Esophagus muscularis mucosa (tissue), 4 donors: ENCODE data around the gene LZTS2. TPM values are rescaled to one million over a fixed set of nuclear protein-coding genes. Genes with fewer than 3 reads are reported as not detected.

ENCODE experiments used
- DNase-seq: peaks from one replicate; pipeline ENCODE4 v3.0.0-alpha.2; 2017; ENCODE audit errors: extremely low spot score
- H3K27ac ChIP-seq, 4 donors: fragments of 200-600 bp; sonication (generic); replicated peaks in 1 of 4; 1 replicate in 3 of 4; 2 replicates in 1 of 4; pipeline ENCODE4 v1.5.1; 2016 to 2019; ENCODE audit warnings: mild to moderate bottlenecking in 1 of 4
- H3K27me3 ChIP-seq, 4 donors: fragments of 200-600 bp; sonication (generic); one replicate each; pipeline versions ENCODE4 v1.5.1 to v1.6.0; 2016 to 2019
- H3K36me3 ChIP-seq, 4 donors: fragments of 200-600 bp; sonication (generic); one replicate each; pipeline ENCODE4 v1.5.1; 2016 to 2019
- H3K4me1 ChIP-seq, 4 donors: fragments of 200-600 bp; sonication (generic); one replicate each; pipeline ENCODE4 v1.5.1; 2016 to 2019
- H3K4me3 ChIP-seq, 4 donors: fragments of 200-600 bp; sonication (generic); 1 replicate in 2 of 4; 2 replicates in 2 of 4; pipeline ENCODE4 v1.5.1; 2016 to 2019; ENCODE audit warnings: mild to moderate bottlenecking in 4 of 4, moderate library complexity in 1 of 4
- H3K9me3 ChIP-seq, 4 donors: fragments of 200-600 bp; sonication (generic); 1 replicate in 3 of 4; 2 replicates in 1 of 4; pipeline ENCODE4 v1.5.1; 2016 to 2019
- EP300 ChIP-seq: sonication (generic); formaldehyde crosslinking; IDR thresholded peaks from one replicate; pipeline ENCODE4 v1.6.1; 2017; ENCODE audit warnings: antibody characterized with exemption
- POLR2A ChIP-seq: fragments of 450-650 bp; IDR thresholded peaks from one replicate; pipeline ENCODE4 v1.6.1; 2017; ENCODE audit warnings: antibody characterized with exemption, moderate library complexity, mild to moderate bottlenecking, low read depth
- POLR2AphosphoS5 ChIP-seq, 2 donors: sonication (generic); formaldehyde crosslinking; IDR thresholded peaks; one replicate each; pipeline ENCODE4 v1.6.1; 2017; ENCODE audit warnings: antibody characterized with exemption in 2 of 2
- WGBS: methylation state at CpG from one replicate; pipeline ENCODE4 v1.1.5; 2018; 5-methylcytosine and 5-hydroxymethylcytosine counted together
- intact Hi-C: fragments of 100-400 bp; cut with DNase I; formaldehyde crosslinking; loops from one replicate; pipeline ENCODE4 v1.15.1; 2023
- total RNA-seq, 4 donors: library from RNA; depleted of rRNA; stranded (reverse); fragments of >200 nt; gene quantifications; one replicate each; pipeline versions ENCODE4 v1.1.0 to v1.2.1, GENCODE V29; 2016
- TF ChIP-seq, protein P1 (sequence below), 3 experiments: fragments of 200-600 bp in 2 of 3; fragments of 450-650 bp in 1 of 3; sonication (generic) in 2 of 3; IDR thresholded peaks; one replicate each; pipeline ENCODE4 v1.5.1; 2017 to 2019; ENCODE audit warnings: antibody characterized with exemption in 3 of 3, mild to moderate bottlenecking in 2 of 3, moderate library complexity in 1 of 3

The LZTS2 gene
- total RNA-seq, 4 donors from 2014 or later = 90.5 to 209 (median 162) TPM

DNA sequence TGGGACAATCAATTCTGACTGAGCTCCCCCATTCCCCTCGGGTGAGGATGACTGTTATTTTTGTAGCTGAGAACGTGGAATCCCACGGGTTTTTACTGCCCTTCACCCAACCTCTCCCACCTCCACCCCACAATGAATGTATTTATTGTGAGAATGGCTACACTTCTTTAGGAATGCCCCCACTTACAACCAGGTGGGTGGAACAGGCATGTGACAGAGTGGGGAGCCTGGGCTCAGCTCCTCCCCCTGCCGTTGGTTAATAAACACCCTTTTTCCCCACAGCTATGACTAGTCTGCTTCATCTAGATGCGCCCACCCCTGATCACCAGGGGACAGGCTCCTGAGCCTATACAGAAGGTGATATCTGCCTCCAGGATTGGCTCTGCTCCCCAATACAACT is 14.3 kb upstream of the LZTS2 start:
- intact Hi-C loops = loop anchor here (5.0 kb wide), 1 partner anchor 42 kb away; no protein-coding TSS in a partner anchor
- H3K27ac ChIP-seq = no peak overlapping the region
- no peak for DNase-seq

DNA sequence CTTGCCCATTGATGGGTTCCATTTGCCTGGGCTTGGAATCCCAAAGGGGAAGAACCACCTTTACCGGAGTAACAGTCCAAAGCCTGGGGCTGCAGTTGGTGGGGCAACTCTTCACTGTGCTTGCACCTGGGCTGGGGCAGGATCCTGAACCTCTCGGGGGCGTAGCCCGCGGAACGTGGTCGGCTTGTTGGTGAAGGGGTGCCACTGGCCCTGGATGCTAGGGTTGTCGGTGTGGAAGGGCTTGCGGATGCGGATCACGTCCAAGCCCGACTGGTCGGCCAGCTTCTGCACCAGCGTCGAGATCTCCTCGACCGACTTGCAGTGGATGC is 13.0 kb upstream of the LZTS2 start:
- Histone ChIP-seq H3K4me3 (peak overlapping the region; percentile 76 to 92 (median 90)), H3K27ac (peak overlapping the region; percentile 77 to 86 (median 82)), H3K36me3 (peaks cover 9 to 68% (median 59%) of the 10 kb centered on the region in 4 donors), H3K9me3 (no peaks in the 10 kb centered on the region), H3K27me3 (no peaks in the 10 kb centered on the region), H3K4me1 (peaks cover 22 to 51% (median 38%) of the 10 kb centered on the region in 4 donors)
- DNase-seq = no peak
- 48% methylated on average over 8 of the region's 17 CpGs for WGBS
- no peak for TF ChIP-seq POLR2AphosphoS5 (IDR thresholded peaks at IDR 0.05)
- TF ChIP-seq EP300 = no peak
- TF ChIP-seq, protein P1, sequence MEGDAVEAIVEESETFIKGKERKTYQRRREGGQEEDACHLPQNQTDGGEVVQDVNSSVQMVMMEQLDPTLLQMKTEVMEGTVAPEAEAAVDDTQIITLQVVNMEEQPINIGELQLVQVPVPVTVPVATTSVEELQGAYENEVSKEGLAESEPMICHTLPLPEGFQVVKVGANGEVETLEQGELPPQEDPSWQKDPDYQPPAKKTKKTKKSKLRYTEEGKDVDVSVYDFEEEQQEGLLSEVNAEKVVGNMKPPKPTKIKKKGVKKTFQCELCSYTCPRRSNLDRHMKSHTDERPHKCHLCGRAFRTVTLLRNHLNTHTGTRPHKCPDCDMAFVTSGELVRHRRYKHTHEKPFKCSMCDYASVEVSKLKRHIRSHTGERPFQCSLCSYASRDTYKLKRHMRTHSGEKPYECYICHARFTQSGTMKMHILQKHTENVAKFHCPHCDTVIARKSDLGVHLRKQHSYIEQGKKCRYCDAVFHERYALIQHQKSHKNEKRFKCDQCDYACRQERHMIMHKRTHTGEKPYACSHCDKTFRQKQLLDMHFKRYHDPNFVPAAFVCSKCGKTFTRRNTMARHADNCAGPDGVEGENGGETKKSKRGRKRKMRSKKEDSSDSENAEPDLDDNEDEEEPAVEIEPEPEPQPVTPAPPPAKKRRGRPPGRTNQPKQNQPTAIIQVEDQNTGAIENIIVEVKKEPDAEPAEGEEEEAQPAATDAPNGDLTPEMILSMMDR (IDR thresholded peaks at IDR 0.05) = no peak
- no peak for TF ChIP-seq POLR2A
- intact Hi-C loops = loop anchor here (5.0 kb wide), 1 partner anchor 41 kb away; no protein-coding TSS in a partner anchor

More for the DNA sequence above, 14.3 kb upstream of the LZTS2 start:
- no peaks in the 10 kb centered on the region for H3K9me3 ChIP-seq
- TF ChIP-seq, protein P1 (IDR thresholded peaks at IDR 0.05) = no peak
- TF ChIP-seq EP300 (no peak), POLR2AphosphoS5 (IDR thresholded peaks at IDR 0.05) (no peak), POLR2A (no peak)
- H3K4me1 ChIP-seq = peaks cover 22 to 49% (median 38%) of the 10 kb centered on the region in 4 donors
- H3K36me3 ChIP-seq = peaks cover 9 to 68% (median 59%) of the 10 kb centered on the region in 4 donors
- no peak overlapping the region for H3K4me3 ChIP-seq
- H3K27me3 ChIP-seq = no peaks in the 10 kb centered on the region
- 69% methylated on average over 5 of the region's 5 CpGs for WGBS

DNA sequence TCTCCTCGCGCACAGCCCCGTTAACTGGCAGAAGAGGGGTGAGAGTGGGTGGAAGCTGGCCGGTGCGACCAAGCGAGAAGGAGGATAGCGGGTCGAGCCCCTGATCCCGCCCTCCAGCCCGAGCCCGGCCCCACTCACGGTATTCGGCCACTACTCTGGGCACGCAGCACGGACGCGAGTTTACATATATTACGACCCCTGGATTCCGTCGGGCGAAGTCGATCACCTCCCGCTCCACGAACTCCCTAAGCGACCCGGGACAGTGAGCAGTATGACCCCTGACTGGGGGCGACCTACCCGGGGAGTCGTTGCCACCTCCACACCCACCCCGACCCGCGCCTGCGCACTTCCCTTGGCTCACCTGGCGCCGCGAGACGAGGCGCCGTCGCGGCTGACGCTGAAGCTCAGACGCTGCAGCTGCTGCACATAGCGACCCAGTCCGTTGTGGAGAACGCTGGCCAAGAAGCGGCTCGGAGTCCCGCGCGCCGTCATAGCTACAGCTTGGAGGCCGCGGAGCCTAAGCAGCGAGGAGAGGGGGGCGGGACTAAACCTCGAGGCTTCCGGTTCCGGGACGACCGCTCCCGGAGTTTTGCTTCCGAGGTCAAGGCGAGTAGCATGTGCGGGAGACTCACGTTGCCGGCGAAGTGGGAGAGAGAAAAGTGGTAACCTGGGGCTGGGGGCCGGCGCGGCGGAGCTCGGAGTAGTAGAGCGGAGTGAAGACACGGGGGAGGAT is 12.5 kb upstream of the LZTS2 start, which contains the start of the genes MRPL43 and TWNK:
Gene MRPL43 (minus strand): TSS at position 546 of the 733 bp plus-strand sequence. CDS start 54 bp downstream, at position 492.
Gene TWNK (plus strand): TSS at position 592 of the 733 bp plus-strand sequence. CDS start 668 bp downstream, outside the sequence.
- peak; percentile 80 to 87 for TF ChIP-seq POLR2AphosphoS5 (IDR thresholded peaks at IDR 0.05)
- TF ChIP-seq EP300 = no peak
- no peak for TF ChIP-seq POLR2A
- TF ChIP-seq, protein P1 (IDR thresholded peaks at IDR 0.05) = peak in 1 of 3 experiments; percentile 8
- H3K4me3 ChIP-seq = peak within 1 kb of the TSS; percentile 76 to 92 (median 90)
- peaks cover 9 to 67% (median 55%) of the 10 kb centered on the region in 4 donors for H3K36me3 ChIP-seq
- peak within 1 kb of the TSS; percentile 77 to 86 (median 82) for H3K27ac ChIP-seq
- WGBS = 2% methylated on average over 40 of the region's 75 CpGs
- H3K4me1 ChIP-seq = peaks cover 22 to 51% (median 38%) of the 10 kb centered on the region in 4 donors
- intact Hi-C loops = loop anchor here (5.0 kb wide), 1 partner anchor 40 kb away; no protein-coding TSS in a partner anchor
- peak; percentile 97 for DNase-seq
- no peaks in the 10 kb centered on the region for H3K27me3 ChIP-seq
- no peaks in the 10 kb centered on the region for H3K9me3 ChIP-seq

DNA sequence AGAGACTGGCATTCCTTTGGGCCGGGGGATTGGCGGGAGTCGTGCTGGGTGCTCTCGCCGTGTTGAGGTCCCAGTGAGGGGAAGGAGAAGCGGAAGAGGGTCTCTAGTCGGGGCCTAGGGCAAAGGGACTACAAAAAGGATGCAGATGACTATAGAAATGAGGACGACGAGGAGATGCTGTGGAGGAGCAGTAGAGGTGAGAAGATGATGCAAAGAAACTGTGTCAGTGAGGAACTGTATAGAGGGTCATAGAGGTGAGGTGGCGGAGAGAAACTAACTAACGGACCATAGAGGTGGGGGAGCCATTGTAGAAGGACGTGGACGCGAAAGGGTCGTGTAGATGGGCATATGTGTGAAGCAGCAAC is 11.9 kb upstream of the LZTS2 start:
- Histone ChIP-seq H3K4me3 (peak overlapping the region; percentile 76 to 92 (median 90)), H3K9me3 (no peaks in the 10 kb centered on the region), H3K4me1 (peaks cover 22 to 51% (median 38%) of the 10 kb centered on the region in 4 donors), H3K36me3 (peaks cover 10 to 63% (median 52%) of the 10 kb centered on the region in 4 donors), H3K27me3 (no peaks in the 10 kb centered on the region), H3K27ac (peak overlapping the region; percentile 77 to 86 (median 82))
- intact Hi-C loops = loop anchor here (5.0 kb wide), 1 partner anchor 40 kb away; no protein-coding TSS in a partner anchor
- 2% methylated on average over 15 of the region's 15 CpGs for WGBS
- TF ChIP-seq EP300 (no peak), POLR2AphosphoS5 (IDR thresholded peaks at IDR 0.05) (no peak), POLR2A (no peak)
- TF ChIP-seq, protein P1 (IDR thresholded peaks at IDR 0.05) = no peak
- DNase-seq = no peak
